HEK293 (cell line): ENCODE results near the gene REN.

Experiments used
- CTCF ChIA-PET: fragments of 350-600 bp; formaldehyde crosslinking; extraction: SDS; loops from one replicate; lab custom pipeline; 2021; ENCODE audit warnings: antibody characterized with exemption; lab: Yijun Ruan, JAX
- POLR2A ChIA-PET: fragments of 300-600 bp; formaldehyde crosslinking; extraction: SDS; loops from one replicate; lab custom pipeline; 2020; ENCODE audit warnings: antibody characterized with exemption, inconsistent platforms; lab: Yijun Ruan, JAX
- H3K27ac ChIP-seq: fragments of 200-500 bp; sonication (Bioruptor generic); 2 replicates; pipeline ENCODE4 v1.5.1; 2014; ENCODE audit warnings: low read depth, low read length, control low read depth, inconsistent platforms; ENCODE audit errors: extremely low read depth
- H3K36me3 ChIP-seq, 2 experiments: fragments of 200-500 bp in 1 of 2; sonication (Bioruptor generic) in 1 of 2; 1 replicate in 1 of 2; 2 replicates in 1 of 2; pipeline ENCODE4 v1.5.1; 2014 to 2017; ENCODE audit warnings: inconsistent platforms in 2 of 2, low read length in 2 of 2; ENCODE audit not compliant: control insufficient read depth in 2 of 2, insufficient read depth in 1 of 2
- H3K4me1 ChIP-seq: fragments of 200-500 bp; sonication (Bioruptor generic); 2 replicates; pipeline ENCODE4 v1.5.1; 2014; ENCODE audit warnings: mild to moderate bottlenecking, low read length, inconsistent platforms; ENCODE audit not compliant: control insufficient read depth, insufficient read depth
- H3K4me3 ChIP-seq: 2 replicates; pipeline ENCODE4 v1.5.1; 2011; ENCODE audit warnings: low read depth, mild to moderate bottlenecking, control low read depth, low read length, moderate library complexity
- H3K9me3 ChIP-seq: fragments of 200-500 bp; sonication (Bioruptor generic); 2 replicates; pipeline ENCODE4 v1.5.1; 2014; ENCODE audit warnings: low read depth, low read length, inconsistent platforms; ENCODE audit not compliant: control insufficient read depth, insufficient read depth
- SCRT1 ChIP-seq: fragments of 450-650 bp; formaldehyde crosslinking; IDR thresholded peaks from 2 replicates; pipeline ENCODE4 v1.5.1; 2016; ENCODE audit warnings: missing biosample characterization, missing genetic modification characterization, borderline replicate concordance
- SCRT2 ChIP-seq: fragments of 450-650 bp; formaldehyde crosslinking; IDR thresholded peaks from 2 replicates; pipeline ENCODE4 v1.5.1; 2016; ENCODE audit warnings: missing biosample characterization, missing genetic modification characterization
- ZIC2 ChIP-seq: fragments of 450-650 bp; formaldehyde crosslinking; IDR thresholded peaks from 2 replicates; pipeline ENCODE4 v1.5.1; 2016; ENCODE audit warnings: missing biosample characterization, missing genetic modification characterization
- ZNF132 ChIP-seq: fragments of 450-650 bp; formaldehyde crosslinking; IDR thresholded peaks from 2 replicates; pipeline ENCODE4 v1.5.1; 2017; ENCODE audit warnings: missing biosample characterization, missing genetic modification characterization, borderline replicate concordance
- ZNF140 ChIP-seq: fragments of 450-650 bp; formaldehyde crosslinking; IDR thresholded peaks from 2 replicates; pipeline ENCODE4 v1.5.1; 2016; ENCODE audit warnings: missing biosample characterization, missing genetic modification characterization
- ZNF266 ChIP-seq: fragments of 450-650 bp; formaldehyde crosslinking; IDR thresholded peaks from 2 replicates; pipeline ENCODE4 v1.5.1; 2016; ENCODE audit warnings: missing biosample characterization, missing genetic modification characterization, low read depth
- ZNF501 ChIP-seq: fragments of 450-650 bp; formaldehyde crosslinking; IDR thresholded peaks from 2 replicates; pipeline ENCODE4 v1.5.1; 2016; ENCODE audit warnings: missing biosample characterization, missing genetic modification characterization
- ZNF521 ChIP-seq: fragments of 450-650 bp; formaldehyde crosslinking; IDR thresholded peaks from 2 replicates; pipeline ENCODE4 v1.5.1; 2017; ENCODE audit warnings: missing biosample characterization, mild to moderate bottlenecking, missing genetic modification characterization
- TF ChIP-seq, protein P1 (sequence below): fragments of 450-650 bp; formaldehyde crosslinking; conservative IDR thresholded peaks from 2 replicates; pipeline ENCODE4 v1.5.1; 2016; ENCODE audit warnings: low read depth, missing biosample characterization, missing genetic modification characterization
- TF ChIP-seq, protein P2 (sequence below): fragments of 450-650 bp; formaldehyde crosslinking; IDR thresholded peaks from 2 replicates; pipeline ENCODE4 v1.5.1; 2016; ENCODE audit warnings: missing biosample characterization, missing genetic modification characterization
- TF ChIP-seq, protein P3 (sequence below): fragments of 450-650 bp; formaldehyde crosslinking; IDR thresholded peaks from 2 replicates; pipeline ENCODE4 v1.5.1; 2016; ENCODE audit warnings: missing biosample characterization, missing genetic modification characterization
- TF ChIP-seq, protein P4 (sequence below): fragments of 450-650 bp; IDR thresholded peaks from 2 replicates; pipeline ENCODE4 v1.5.1; 2018; ENCODE audit warnings: missing biosample characterization, missing genetic modification characterization

The REN gene

DNA sequence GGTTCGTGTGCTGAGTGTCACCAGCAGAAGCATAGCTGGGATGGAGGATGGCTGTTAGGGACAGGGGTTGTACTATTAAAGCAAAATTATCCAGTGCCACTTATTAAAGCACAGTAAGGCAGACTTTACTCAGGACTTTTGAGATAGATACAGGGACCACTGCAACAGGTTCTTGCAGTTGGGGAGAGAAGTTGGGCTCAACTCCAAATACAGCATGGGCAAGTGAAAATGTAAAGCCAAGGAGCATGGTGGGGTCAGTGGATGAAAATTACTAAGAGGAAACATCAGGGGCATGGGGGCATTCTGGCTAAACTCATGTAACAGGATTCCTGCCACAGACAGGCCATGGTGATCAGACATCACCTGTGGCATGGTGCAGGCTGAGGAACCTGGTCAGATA, 15.0 kb upstream of the REN start:
- ChIA-PET CTCF (no interaction called here), POLR2A (interaction anchor here (0.6 kb wide), 1 partner anchor 1116 kb away, joined by 4 read pairs; no protein-coding TSS in a partner anchor)
- no peak overlapping the region for H3K4me3 ChIP-seq
- no peaks in the 10 kb centered on the region for H3K36me3 ChIP-seq
- H3K27ac ChIP-seq = no peak overlapping the region
- no peaks in the 10 kb centered on the region for H3K9me3 ChIP-seq
- no peaks in the 10 kb centered on the region for H3K4me1 ChIP-seq
- TF ChIP-seq SCRT2 (peak; percentile 85), ZNF132 (tag by site-specific recombination) (no peak), ZNF501 (tag by site-specific recombination) (no peak), SCRT1 (tag by site-specific recombination) (peak; percentile 76)

DNA sequence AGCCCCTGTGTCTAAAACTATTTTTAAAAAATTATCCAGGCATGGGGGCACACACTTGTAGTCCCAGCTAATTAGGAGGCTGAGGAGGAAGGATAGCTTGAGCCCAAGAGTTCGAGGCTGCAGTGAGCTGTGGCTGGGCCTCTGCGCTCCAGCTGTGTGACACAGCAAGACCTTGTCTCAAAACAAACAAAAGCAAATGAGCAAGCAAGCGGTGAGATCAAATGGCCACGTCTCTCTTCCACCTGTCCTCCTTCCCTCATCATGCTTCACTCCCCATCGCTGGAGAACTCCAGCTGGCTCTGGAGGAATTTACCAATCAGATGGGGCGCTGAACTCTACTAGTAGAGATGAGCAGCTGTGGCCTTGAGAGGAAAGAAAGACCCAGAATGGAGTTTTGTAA, 14.0 kb upstream of the REN start:
- Histone ChIP-seq H3K27ac (no peak overlapping the region), H3K9me3 (no peaks in the 10 kb centered on the region), H3K4me3 (no peak overlapping the region), H3K36me3 (no peaks in the 10 kb centered on the region), H3K4me1 (no peaks in the 10 kb centered on the region)
- ChIA-PET POLR2A (no interaction called here), CTCF (interaction anchor here (0.8 to 1.4 kb wide), 3 partner anchors 13 to 218 kb away, joined by 3 to 5 read pairs (median 4); no protein-coding TSS in a partner anchor)
- TF ChIP-seq ZIC2 (tag by site-specific recombination) = peak; percentile 55
- TF ChIP-seq, protein P1, sequence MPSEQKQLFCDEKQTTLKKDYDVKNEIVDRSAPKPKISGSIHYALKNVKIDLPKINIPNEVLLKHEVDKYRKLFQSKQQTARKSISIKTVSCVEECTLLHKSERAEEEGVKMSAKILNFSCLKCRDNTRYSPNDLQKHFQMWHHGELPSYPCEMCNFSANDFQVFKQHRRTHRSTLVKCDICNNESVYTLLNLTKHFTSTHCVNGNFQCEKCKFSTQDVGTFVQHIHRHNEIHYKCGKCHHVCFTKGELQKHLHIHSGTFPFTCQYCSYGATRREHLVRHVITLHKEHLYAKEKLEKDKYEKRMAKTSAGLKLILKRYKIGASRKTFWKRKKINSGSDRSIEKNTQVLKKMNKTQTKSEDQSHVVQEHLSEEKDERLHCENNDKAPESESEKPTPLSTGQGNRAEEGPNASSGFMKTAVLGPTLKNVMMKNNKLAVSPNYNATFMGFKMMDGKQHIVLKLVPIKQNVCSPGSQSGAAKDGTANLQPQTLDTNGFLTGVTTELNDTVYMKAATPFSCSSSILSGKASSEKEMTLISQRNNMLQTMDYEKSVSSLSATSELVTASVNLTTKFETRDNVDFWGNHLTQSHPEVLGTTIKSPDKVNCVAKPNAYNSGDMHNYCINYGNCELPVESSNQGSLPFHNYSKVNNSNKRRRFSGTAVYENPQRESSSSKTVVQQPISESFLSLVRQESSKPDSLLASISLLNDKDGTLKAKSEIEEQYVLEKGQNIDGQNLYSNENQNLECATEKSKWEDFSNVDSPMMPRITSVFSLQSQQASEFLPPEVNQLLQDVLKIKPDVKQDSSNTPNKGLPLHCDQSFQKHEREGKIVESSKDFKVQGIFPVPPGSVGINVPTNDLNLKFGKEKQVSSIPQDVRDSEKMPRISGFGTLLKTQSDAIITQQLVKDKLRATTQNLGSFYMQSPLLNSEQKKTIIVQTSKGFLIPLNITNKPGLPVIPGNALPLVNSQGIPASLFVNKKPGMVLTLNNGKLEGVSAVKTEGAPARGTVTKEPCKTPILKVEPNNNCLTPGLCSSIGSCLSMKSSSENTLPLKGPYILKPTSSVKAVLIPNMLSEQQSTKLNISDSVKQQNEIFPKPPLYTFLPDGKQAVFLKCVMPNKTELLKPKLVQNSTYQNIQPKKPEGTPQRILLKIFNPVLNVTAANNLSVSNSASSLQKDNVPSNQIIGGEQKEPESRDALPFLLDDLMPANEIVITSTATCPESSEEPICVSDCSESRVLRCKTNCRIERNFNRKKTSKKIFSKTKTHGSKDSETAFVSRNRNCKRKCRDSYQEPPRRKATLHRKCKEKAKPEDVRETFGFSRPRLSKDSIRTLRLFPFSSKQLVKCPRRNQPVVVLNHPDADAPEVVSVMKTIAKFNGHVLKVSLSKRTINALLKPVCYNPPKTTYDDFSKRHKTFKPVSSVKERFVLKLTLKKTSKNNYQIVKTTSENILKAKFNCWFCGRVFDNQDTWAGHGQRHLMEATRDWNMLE (tag by site-specific recombination) = no peak

DNA sequence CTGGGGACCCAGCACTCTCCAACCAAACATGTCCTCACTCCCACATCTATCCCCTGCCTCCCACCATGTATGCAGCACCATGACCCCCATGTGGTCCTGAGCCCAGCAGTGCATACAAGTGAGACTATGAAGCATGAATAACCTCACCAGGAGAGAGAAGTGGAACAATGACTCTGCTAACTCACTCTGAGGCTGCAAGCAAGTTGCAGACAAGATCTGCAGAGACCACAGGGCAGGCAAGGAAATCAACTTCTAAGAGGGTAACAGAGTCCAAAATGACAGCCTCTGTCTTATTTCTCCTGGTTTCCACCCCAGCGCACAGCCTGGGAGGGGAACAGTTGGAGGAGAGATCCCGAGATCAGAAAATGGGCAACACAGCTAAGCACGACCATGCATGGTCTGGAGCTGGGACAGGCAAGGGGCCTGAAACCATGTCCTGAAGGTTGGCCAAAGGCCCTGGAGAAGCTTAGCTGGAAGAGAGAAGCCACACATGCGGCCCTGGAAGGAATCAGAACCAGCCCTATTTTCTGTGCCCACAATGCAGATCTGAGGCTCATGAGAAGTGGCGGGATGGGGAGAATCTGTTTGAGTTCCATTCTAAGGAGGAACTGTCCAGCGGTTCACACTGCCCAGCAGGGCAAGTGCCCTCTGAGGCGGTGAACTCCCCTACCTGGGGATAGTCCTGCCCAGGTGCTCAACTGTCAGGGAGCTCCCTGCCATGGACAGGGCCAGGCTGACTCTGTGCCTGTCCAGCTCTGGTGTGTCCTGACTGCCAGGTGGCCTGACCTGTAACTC, 12.5 kb upstream of the REN start:
- no peaks in the 10 kb centered on the region for H3K4me1 ChIP-seq
- POLR2A ChIA-PET = no interaction called here

More for the DNA sequence above, 12.5 kb upstream of the REN start:
- no peak overlapping the region for H3K4me3 ChIP-seq
- no peaks in the 10 kb centered on the region for H3K36me3 ChIP-seq
- H3K9me3 ChIP-seq = no peaks in the 10 kb centered on the region
- TF ChIP-seq, protein P2, sequence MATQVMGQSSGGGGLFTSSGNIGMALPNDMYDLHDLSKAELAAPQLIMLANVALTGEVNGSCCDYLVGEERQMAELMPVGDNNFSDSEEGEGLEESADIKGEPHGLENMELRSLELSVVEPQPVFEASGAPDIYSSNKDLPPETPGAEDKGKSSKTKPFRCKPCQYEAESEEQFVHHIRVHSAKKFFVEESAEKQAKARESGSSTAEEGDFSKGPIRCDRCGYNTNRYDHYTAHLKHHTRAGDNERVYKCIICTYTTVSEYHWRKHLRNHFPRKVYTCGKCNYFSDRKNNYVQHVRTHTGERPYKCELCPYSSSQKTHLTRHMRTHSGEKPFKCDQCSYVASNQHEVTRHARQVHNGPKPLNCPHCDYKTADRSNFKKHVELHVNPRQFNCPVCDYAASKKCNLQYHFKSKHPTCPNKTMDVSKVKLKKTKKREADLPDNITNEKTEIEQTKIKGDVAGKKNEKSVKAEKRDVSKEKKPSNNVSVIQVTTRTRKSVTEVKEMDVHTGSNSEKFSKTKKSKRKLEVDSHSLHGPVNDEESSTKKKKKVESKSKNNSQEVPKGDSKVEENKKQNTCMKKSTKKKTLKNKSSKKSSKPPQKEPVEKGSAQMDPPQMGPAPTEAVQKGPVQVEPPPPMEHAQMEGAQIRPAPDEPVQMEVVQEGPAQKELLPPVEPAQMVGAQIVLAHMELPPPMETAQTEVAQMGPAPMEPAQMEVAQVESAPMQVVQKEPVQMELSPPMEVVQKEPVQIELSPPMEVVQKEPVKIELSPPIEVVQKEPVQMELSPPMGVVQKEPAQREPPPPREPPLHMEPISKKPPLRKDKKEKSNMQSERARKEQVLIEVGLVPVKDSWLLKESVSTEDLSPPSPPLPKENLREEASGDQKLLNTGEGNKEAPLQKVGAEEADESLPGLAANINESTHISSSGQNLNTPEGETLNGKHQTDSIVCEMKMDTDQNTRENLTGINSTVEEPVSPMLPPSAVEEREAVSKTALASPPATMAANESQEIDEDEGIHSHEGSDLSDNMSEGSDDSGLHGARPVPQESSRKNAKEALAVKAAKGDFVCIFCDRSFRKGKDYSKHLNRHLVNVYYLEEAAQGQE (tag by site-specific recombination) = peak; percentile 77
- TF ChIP-seq, protein P3, sequence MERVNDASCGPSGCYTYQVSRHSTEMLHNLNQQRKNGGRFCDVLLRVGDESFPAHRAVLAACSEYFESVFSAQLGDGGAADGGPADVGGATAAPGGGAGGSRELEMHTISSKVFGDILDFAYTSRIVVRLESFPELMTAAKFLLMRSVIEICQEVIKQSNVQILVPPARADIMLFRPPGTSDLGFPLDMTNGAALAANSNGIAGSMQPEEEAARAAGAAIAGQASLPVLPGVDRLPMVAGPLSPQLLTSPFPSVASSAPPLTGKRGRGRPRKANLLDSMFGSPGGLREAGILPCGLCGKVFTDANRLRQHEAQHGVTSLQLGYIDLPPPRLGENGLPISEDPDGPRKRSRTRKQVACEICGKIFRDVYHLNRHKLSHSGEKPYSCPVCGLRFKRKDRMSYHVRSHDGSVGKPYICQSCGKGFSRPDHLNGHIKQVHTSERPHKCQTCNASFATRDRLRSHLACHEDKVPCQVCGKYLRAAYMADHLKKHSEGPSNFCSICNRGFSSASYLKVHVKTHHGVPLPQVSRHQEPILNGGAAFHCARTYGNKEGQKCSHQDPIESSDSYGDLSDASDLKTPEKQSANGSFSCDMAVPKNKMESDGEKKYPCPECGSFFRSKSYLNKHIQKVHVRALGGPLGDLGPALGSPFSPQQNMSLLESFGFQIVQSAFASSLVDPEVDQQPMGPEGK = no peak
- no peak for TF ChIP-seq ZNF266 (tag by site-specific recombination)
- peak; percentile 50; the same call in 1 of the 2 replicates for TF ChIP-seq ZIC2 (tag by site-specific recombination)
- no peak for TF ChIP-seq ZNF140 (tag by site-specific recombination)
- TF ChIP-seq, protein P4, sequence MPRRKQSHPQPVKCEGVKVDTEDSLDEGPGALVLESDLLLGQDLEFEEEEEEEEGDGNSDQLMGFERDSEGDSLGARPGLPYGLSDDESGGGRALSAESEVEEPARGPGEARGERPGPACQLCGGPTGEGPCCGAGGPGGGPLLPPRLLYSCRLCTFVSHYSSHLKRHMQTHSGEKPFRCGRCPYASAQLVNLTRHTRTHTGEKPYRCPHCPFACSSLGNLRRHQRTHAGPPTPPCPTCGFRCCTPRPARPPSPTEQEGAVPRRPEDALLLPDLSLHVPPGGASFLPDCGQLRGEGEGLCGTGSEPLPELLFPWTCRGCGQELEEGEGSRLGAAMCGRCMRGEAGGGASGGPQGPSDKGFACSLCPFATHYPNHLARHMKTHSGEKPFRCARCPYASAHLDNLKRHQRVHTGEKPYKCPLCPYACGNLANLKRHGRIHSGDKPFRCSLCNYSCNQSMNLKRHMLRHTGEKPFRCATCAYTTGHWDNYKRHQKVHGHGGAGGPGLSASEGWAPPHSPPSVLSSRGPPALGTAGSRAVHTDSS (tag by site-specific recombination) = no peak
- TF ChIP-seq ZNF521 (tag by site-specific recombination) = no peak
- no peak overlapping the region for H3K27ac ChIP-seq
- CTCF ChIA-PET = interaction anchor here (0.6 to 1.7 kb wide), 6 partner anchors 11 to 185 kb away, joined by 3 to 8 read pairs (median 4); no protein-coding TSS in a partner anchor
